Measurements from ENCODE around the gene GDF9. TPM values are rescaled to one million over a fixed set of nuclear protein-coding genes. Genes with fewer than 3 reads are reported as not detected.

The GDF9 gene
- total RNA-seq: under 1 TPM; 0.26 to 0.33 TPM

GRCh38 chr5:132866342-132867045 lies at the start of gene GDF9, which contains the start of gene UQCRQ:
Gene GDF9, minus strand, starts transcription at chr5:132866469. Its CDS starts 1,936 bp downstream, at chr5:132864533.
Gene UQCRQ, plus strand, starts transcription at chr5:132866642. Its CDS starts 240 bp downstream, at chr5:132866882.
- DNase-seq (peak; percentile 94 to 99 (median 95)), ATAC-seq (peak; percentile 99)
- Histone ChIP-seq H3K4me1 (peaks cover 26% of the 10 kb centered on the region), H3K9me3 (no peaks in the 10 kb centered on the region), H3K27me3 (no peaks in the 10 kb centered on the region), H3K36me3 (replicated peaks in 1 of 2; ENCODE audit: insufficient read depth in 1 of 2, low read depth in 2 of 2) (no peaks in the 10 kb centered on the region), H3K27ac (peak within 1 kb of the TSS; percentile 91 to 96 (median 93)), H3K4me3 (peak within 1 kb of the TSS; percentile 61 to 78)
- 0 to 1% methylated on average over 35 to 55 of the region's 55 CpGs for WGBS, 2 donors
- TF ChIP-seq CTCF (IDR thresholded peaks at IDR 0.05) (peak in 3 of 7 experiments; percentile 14 to 28 (median 16)), POLR2A (IDR thresholded peaks at IDR 0.05) (peak; percentile 91 to 99 (median 98))
- intact Hi-C loops (cut with DNase I): no loop called here

- no peak overlapping the region for H3K27ac ChIP-seq
- no peak for DNase-seq
- TF ChIP-seq POLR2A (IDR thresholded peaks at IDR 0.05): no peak
- no peak for TF ChIP-seq CTCF (IDR thresholded peaks at IDR 0.05)
- H3K27me3 ChIP-seq: no peaks in the 10 kb centered on the region
- peaks cover 0 to 10% of the 10 kb centered on the region in 2 donors for H3K36me3 ChIP-seq (replicated peaks in 1 of 2; ENCODE audit: insufficient read depth in 1 of 2, low read depth in 2 of 2)
- no peak for ATAC-seq
- no peak overlapping the region for H3K4me3 ChIP-seq
- no peaks in the 10 kb centered on the region for H3K9me3 ChIP-seq
- WGBS, 2 donors: 91 to 96% methylated on average over 5 of the region's 5 CpGs
- intact Hi-C loops (cut with DNase I): no loop called here
- no peaks in the 10 kb centered on the region for H3K4me1 ChIP-seq
These were observed 49.4 kb upstream of the GDF9 start for GRCh38 chr5:132915681-132916080.

GRCh38 chr5:132909702-132910101 lies 43.4 kb upstream of the GDF9 start:
- ATAC-seq (no peak), DNase-seq (no peak)
- Histone ChIP-seq H3K27ac (no peak overlapping the region), H3K4me3 (no peak overlapping the region), H3K4me1 (peaks cover 20% of the 10 kb centered on the region), H3K27me3 (no peaks in the 10 kb centered on the region), H3K9me3 (no peaks in the 10 kb centered on the region), H3K36me3 (replicated peaks in 1 of 2; ENCODE audit: insufficient read depth in 1 of 2, low read depth in 2 of 2) (peaks cover 0 to 10% of the 10 kb centered on the region in 2 donors)
- TF ChIP-seq POLR2A (IDR thresholded peaks at IDR 0.05) (no peak), CTCF (IDR thresholded peaks at IDR 0.05) (no peak)
- intact Hi-C loops (cut with DNase I): no loop called here
- 84 to 94% methylated on average over 1 of the region's 1 CpG for WGBS, 2 donors

GRCh38 chr5:132907161-132907560 lies 40.9 kb upstream of the GDF9 start:
- Histone ChIP-seq H3K27ac (peak overlapping the region in 1 of 4 donors; percentile 10), H3K36me3 (replicated peaks in 1 of 2; ENCODE audit: insufficient read depth in 1 of 2, low read depth in 2 of 2) (peaks cover 0 to 7% of the 10 kb centered on the region in 2 donors), H3K4me1 (peaks cover 20% of the 10 kb centered on the region), H3K4me3 (no peak overlapping the region), H3K27me3 (no peaks in the 10 kb centered on the region), H3K9me3 (no peaks in the 10 kb centered on the region)
- TF ChIP-seq POLR2A (IDR thresholded peaks at IDR 0.05): no peak
- TF ChIP-seq CTCF (IDR thresholded peaks at IDR 0.05): no peak
- DNase-seq (no peak), ATAC-seq (no peak)
- intact Hi-C loops (cut with DNase I): no loop called here
- 78 to 81% methylated on average over 2 of the region's 2 CpGs for WGBS, 2 donors
